A673 (cell line): Measurements from ENCODE around the gene IRS2. TPM values are rescaled to one million over a fixed set of nuclear protein-coding genes. Genes with fewer than 3 reads are reported as not detected.

Source experiments
- BruUV-seq: library from RNA; stranded (reverse); fragments of 400-500 nt; replicated peaks from 2 replicates; lab custom pipeline; 2021; lab: Mats Ljungman, UMichigan
- CTCF ChIA-PET: fragments of 300-600 bp; sonication (Branson Sonifier 250); formaldehyde crosslinking; loops from one replicate; lab custom pipeline; 2022; ENCODE audit warnings: antibody characterized with exemption; lab: Charles Lee
- POLR2A ChIA-PET: fragments of 300-600 bp; sonication (Branson Sonifier 250); formaldehyde crosslinking; loops from one replicate; lab custom pipeline; 2022; ENCODE audit warnings: antibody characterized with exemption; ENCODE audit not compliant: low non-redundant PET; lab: Charles Lee
- DNase-seq: peaks from one replicate; pipeline ENCODE4 v3.0.0-alpha.2; 2015; ENCODE audit warnings: low spot score
- H3K27ac ChIP-seq: fragments of 200-600 bp; sonication (generic); 2 replicates; pipeline ENCODE4 v1.5.1; 2016; ENCODE audit warnings: mixed run types, low read depth, mild to moderate bottlenecking, mixed read lengths, antibody characterized with exemption, low read length; ENCODE audit not compliant: poor library complexity, severe bottlenecking
- H3K27me3 ChIP-seq: fragments of 200-600 bp; sonication (generic); replicated peaks from 2 replicates; pipeline ENCODE4 v1.6.1; 2017; ENCODE audit warnings: mixed run types, low read depth, mild to moderate bottlenecking, mixed read lengths, antibody characterized with exemption, low read length; ENCODE audit not compliant: insufficient read depth, poor library complexity
- H3K36me3 ChIP-seq: fragments of 200-600 bp; sonication (generic); 2 replicates; pipeline ENCODE4 v1.6.1; 2016; ENCODE audit warnings: mixed run types, mild to moderate bottlenecking, mixed read lengths, antibody characterized with exemption, low read length; ENCODE audit not compliant: insufficient read depth, poor library complexity, severe bottlenecking
- H3K4me1 ChIP-seq: fragments of 200-600 bp; sonication (generic); 2 replicates; pipeline ENCODE4 v1.6.1; 2017; ENCODE audit warnings: mixed run types, mild to moderate bottlenecking, mixed read lengths, antibody characterized with exemption, low read length; ENCODE audit not compliant: insufficient read depth, poor library complexity, severe bottlenecking
- H3K4me3 ChIP-seq: fragments of 200-600 bp; sonication (generic); 2 replicates; pipeline ENCODE4 v1.5.1; 2016; ENCODE audit warnings: low read depth, mixed run types, mild to moderate bottlenecking, mixed read lengths, low read length; ENCODE audit not compliant: poor library complexity, severe bottlenecking
- H3K9me3 ChIP-seq: fragments of 200-600 bp; sonication (generic); 2 replicates; pipeline ENCODE4 v1.6.1; 2016; ENCODE audit warnings: mixed run types, low read depth, mild to moderate bottlenecking, mixed read lengths, antibody characterized with exemption, low read length; ENCODE audit not compliant: poor library complexity, severe bottlenecking
- CTCF ChIP-seq: fragments of 300-800, 200-600 bp; sonication (generic); conservative IDR thresholded peaks from 2 replicates; pipeline ENCODE4 v1.5.1; 2017; ENCODE audit warnings: low read depth, mild to moderate bottlenecking, antibody characterized with exemption, low read length, moderate library complexity, mixed read lengths
- EZH2 ChIP-seq: fragments of 200-600 bp; sonication (generic); IDR thresholded peaks from 2 replicates; pipeline ENCODE4 v1.6.1; 2017; ENCODE audit warnings: borderline replicate concordance, low read depth, mild to moderate bottlenecking, mixed read lengths, antibody characterized with exemption, low read length; ENCODE audit not compliant: poor library complexity, severe bottlenecking
- intact Hi-C: fragments of 100-400 bp; cut with micrococcal nuclease; formaldehyde crosslinking; loops from one replicate; pipeline ENCODE4 v1.10.0; 2022; ENCODE audit not compliant: unreplicated experiment
- total RNA-seq: library from RNA; stranded (reverse); gene quantifications from 2 replicates; pipeline ENCODE4 v1.2.3, GENCODE V29; 2021

Gene IRS2
- total RNA-seq, 1 experiment from 2014 or later = 135 TPM

GRCh38 chr13:109815651-109816050, 29.3 kb upstream of the IRS2 start:
- Histone ChIP-seq H3K4me1 (peaks cover 6% of the 10 kb centered on the region), H3K27me3 (no peaks in the 10 kb centered on the region), H3K9me3 (no peaks in the 10 kb centered on the region), H3K4me3 (no peak overlapping the region), H3K27ac (no peak overlapping the region), H3K36me3 (no peaks in the 10 kb centered on the region)
- BruUV-seq = no TSS peak
- ChIA-PET POLR2A (no interaction called here), CTCF (no interaction called here)
- TF ChIP-seq EZH2 = no peak
- intact Hi-C loops = no loop called here
- DNase-seq = no peak

- no TSS peak for BruUV-seq
- Histone ChIP-seq H3K4me1 (no peaks in the 10 kb centered on the region), H3K4me3 (no peak overlapping the region), H3K27ac (no peak overlapping the region), H3K9me3 (no peaks in the 10 kb centered on the region), H3K27me3 (no peaks in the 10 kb centered on the region), H3K36me3 (no peaks in the 10 kb centered on the region)
- TF ChIP-seq EZH2 (no peak), CTCF (no peak)
- POLR2A ChIA-PET = no interaction called here
- CTCF ChIA-PET = no interaction called here
- no peak for DNase-seq
- intact Hi-C loops = no loop called here
These were observed 27.3 kb upstream of the IRS2 start for GRCh38 chr13:109813663-109814062.

- H3K27ac ChIP-seq = no peak overlapping the region
- intact Hi-C loops = no loop called here
- no peaks in the 10 kb centered on the region for H3K36me3 ChIP-seq
- no peaks in the 10 kb centered on the region for H3K27me3 ChIP-seq
- no peaks in the 10 kb centered on the region for H3K9me3 ChIP-seq
- no peaks in the 10 kb centered on the region for H3K4me1 ChIP-seq
- no TSS peak for BruUV-seq
- CTCF ChIA-PET = no interaction called here
- no peak for DNase-seq
- no peak overlapping the region for H3K4me3 ChIP-seq
- POLR2A ChIA-PET = no interaction called here
- TF ChIP-seq EZH2 (no peak), CTCF (no peak)
These were observed 26.0 kb upstream of the IRS2 start for GRCh38 chr13:109812382-109812781.
